NCI-H187 treated with DMSO at 0.1 percent for 48 hours (cell line): Measurements from ENCODE around the gene SLC11A2.

Experiments used
- DNase-seq: peaks from one replicate; lab custom pipeline; 2025; lab: John Stamatoyannopoulos, UW

Gene SLC11A2

DNA sequence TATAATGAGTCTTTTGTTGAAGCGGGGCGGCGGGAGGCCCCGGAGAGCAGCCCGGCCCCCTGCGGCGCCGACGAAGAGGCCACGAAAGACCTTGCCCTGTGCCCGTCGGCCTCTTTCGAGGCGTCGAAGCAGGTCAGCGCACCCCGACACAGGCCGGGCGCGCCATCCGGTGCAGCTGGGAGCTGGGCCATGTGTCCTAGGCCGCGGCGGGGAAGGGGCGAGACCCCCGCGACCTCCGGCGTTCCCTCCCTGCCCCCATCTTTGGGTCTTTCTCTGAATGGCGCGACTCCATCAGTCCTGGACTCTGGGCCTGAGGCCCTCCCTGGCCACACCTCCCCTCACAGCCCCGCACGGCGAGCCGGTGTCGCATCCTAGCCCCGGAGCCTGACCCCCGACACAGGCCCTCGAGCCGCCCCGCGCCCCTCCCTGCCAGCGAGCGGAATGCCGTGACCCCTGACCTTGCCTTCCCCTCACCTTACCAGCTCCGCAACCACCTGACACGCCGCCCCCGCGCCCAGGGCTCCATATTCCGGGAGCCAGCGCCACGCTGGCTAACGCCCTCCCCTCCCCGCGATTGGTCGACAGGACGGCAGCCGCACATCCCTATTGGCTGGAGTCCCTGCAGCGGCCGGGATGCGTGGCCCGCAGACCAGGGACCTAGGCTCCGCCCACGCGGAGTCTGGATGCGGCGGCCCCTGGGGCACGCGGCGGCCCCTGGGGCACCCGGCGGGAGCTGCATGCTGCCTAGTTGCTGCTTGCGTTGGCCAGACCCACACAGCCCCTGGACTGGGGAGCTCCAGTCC lies at the start of gene SLC11A2:
Gene SLC11A2, minus strand, starts transcription at position 549 of the 803 bp plus-strand sequence. CDS start 15,656 bp downstream, outside the sequence.
- DNase-seq, result peak; percentile 74

DNA sequence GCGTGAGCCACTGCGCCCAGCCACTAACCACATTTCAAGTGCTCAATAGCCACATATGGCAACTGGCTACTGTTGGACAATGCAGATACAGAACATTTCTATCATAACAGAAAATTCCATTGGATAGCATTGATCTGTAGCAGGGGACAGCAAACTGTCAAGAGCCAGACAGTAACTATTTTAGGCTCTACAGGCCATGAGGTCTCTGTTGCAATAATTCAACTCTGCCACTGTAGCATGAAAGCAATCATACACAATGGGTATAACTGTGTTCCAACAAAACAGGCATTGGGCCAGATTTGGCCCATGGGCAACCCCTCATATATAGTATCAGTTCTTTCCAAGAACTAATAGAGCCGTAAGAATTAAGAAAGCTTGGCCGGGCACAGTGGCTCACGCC lies 49.2 kb upstream of the SLC11A2 start:
- no peak for DNase-seq

DNA sequence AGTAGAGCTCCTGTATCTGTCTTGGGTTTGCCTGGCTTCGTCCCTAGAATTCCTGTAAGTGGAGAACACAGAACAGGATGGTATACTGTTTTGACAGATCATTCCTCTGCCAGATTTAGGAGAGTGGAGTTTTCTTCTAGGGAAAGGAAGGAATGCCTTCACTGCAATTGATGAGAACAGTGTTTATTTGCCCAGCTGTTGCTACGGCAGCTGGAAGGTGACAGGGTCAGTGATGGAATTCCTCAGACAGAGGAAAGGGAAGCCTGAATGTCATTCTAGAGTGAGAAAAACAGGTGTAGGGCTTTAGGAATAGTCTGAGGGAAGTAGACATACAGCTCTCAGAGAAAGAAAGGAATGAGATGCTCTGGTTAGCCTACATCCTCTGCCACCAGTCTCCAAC lies 45.5 kb upstream of the SLC11A2 start:
- DNase-seq, result no peak

DNA sequence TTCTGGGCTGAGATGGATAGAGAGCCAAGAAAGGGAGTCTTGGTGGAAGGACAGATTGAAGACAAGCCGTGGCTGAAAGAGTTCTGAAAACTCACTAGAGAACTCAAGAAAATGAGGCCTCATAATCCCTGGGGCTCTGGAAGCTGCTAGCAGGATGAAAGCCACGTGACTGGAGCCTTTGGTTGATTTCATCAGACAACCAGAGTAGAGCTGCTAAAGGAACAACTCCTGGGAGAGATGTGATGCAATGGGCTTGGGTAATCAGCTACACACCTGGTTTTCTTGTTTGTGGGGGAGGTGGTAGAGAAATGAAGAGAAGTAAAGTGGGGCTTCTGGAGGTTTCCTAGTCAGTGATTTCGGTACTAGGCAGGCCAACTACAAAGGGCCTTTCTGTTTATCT lies 43.8 kb upstream of the SLC11A2 start:
- DNase-seq, result no peak

DNA sequence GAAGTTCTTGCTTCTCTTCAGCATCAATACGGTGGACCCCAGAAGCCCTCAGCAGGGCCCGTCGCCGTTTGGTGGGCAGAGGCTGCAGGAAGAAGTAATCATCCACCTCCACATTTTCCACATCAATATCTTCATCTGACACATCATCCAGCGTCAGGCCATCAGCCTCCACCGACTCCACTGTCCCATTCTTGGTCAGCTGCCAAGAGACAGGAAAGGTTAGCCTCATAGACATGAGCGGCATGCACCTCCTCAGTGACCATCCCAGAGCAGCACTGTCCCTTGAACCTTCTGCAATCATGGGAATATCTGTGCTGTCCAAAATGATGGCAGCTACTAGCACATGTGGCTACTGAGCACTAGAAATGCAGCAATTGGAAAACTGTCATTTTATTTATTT lies 41.6 kb upstream of the SLC11A2 start:
- no peak for DNase-seq

DNA sequence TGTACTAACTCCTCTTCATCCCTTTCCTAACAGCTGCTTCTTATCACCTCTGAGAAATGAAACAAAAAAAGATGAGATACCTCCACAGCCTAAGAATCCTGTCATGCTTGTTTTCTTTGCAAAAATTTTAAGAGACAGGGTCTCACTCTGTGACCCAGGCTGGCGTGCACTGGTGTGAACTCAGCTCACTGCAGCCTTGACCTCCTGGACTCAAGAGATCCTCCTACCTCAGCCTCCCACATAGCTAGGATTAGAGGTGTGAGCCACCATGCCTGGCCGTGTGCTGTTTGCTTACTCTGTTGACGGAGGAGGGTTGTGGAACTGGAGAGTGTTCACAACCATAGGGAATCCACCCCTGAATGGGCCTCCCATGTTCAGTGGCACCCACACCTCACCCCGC lies 41.0 kb upstream of the SLC11A2 start:
- DNase-seq, result no peak

DNA sequence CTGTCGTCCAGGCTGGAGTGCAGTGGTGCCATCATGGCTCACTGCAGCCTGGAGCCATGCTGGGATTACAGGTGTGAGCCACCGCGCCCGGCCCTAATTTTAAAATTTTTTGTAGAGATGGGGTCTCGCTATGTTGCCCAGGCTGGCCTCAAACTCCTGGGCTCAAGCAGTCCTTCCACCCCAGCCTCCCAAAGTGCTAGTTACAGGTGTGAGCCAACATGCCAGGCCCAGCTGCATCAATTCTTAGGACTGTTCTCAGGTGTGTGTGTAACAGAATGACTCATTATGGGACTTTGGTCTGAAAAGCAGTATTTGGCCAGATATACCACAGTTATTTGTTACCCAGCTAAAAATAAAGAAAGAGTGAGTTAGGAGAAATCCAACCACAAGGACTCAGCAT lies 39.3 kb upstream of the SLC11A2 start:
- no peak for DNase-seq

DNA sequence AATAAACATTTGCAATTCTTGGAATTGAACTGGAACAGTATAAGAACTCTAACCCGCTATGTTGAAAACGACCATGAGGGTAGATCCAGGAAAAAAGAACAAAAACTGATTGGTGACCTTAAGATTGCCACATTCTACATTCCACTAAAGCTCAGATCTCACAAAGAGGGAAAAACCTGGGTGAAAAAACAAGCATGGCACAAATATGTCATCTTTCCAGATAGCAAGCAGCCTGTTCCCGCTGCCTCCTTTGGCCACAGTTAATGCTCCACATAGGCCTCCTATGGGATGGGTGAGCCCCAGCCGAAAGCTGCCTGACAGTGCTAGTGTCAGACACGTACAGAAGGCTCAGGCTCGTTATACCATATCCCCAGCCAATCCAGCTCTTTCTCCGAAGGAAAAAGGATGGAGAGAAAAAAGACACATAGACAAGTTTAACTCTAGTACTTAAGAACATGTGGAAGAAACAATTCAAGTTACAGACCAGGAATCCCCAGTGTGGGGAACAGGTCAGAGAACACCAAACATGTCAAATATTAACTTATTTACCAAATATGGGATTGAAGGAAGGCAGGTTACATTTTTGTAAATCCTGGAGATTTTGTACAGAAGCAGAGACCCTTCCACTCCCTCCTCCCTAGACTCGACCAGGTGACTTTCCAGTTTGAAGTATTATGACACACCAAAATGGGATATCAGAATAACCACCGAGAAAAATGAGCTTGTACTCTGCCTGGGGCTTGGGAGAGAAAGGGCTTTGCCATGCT lies 36.6 kb upstream of the SLC11A2 start:
- DNase-seq, result no peak

DNA sequence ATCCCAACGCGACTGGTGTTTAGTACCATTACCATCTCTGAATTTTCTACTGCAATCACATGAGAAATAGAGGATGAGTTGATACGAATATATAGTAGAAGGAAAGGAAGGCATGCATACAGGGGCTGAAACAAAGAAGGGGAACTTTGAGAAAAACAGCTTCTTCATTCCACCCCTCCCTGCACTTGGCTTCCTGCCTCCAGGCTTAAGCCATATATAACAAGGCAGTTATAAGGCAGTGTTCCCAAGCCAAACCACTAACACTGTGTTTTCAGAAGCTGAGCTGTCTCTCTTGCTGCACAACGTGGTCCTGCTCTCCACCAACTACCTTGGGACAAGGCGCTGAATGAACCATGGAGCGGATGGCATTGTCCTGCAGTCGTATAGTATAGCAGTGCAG lies 32.9 kb upstream of the SLC11A2 start:
- no peak for DNase-seq

DNA sequence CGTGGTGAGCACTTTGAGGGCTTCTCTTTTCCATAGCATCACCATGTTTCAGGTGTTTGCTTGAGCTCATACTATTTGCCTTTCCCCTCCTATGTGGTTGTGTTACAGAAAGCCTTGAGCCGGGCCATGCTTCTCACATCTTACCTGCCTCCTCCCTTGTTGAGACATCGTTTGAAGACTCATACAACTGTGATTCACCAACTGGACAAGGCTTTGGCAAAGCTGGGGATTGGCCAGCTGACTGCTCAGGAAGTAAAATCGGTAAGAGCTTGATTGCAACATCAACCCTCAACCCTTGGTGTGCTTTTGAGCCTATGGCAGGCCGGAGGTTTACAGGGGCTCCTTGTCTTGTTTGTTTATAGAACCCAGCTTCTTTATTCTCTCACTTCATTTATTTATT lies 30.1 kb upstream of the SLC11A2 start:
- DNase-seq, result no peak

DNA sequence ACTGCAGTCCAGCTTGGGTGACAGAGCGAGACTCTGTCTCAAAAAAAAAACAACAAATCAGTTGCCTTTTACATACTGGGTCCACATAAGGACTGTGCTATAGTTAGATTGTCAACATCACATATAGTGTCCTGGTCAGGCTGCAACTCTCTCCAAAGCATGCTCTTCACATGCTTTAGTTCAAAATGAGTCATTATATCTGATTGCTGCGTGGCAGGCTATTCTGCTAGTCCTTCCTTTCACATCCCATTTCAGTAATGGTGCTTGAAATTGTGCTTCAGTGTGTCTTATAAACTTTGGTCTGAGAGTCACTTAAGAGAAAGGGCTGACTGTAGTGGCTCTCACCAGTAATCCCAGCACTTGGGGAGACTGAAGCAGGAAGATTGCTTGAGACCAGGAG lies 28.9 kb upstream of the SLC11A2 start:
- no peak for DNase-seq

DNA sequence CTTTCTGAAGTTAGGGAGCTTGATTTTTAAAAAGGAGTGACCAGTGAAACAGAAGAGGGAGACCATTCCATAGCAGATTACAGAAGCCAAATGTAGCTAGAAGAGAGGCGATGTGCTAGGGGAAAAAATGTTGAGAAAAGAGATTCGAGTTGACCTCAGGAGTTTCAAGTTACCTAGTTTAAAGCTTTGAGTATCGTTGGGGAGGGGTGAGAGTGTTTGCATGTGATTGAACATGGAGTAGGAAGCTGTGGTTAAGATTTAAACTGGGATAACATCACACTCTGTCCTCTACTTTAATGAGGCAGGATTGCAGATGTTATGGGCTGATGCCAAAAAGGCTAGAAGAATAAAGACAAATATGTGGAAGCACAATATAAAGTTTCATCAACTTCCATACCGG lies 25.6 kb upstream of the SLC11A2 start:
- no peak for DNase-seq

DNA sequence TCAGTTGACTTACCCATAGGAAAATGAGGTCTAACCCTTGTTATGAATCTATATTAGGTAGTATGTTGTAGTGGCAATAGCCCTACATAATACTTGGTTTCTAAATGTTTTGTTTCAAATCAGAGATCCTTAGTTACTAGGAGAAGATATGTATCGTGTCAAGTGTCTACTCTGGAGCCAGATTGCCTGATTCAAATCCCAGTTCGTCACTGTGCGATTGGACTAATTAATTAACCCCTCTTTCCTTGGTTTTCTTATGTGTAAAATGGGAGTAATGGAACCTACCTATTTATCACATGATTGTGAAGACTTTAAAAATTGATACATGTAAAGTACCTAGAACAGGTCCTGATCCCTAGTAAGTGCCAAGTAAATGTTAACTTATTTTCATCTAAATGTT lies 23.3 kb upstream of the SLC11A2 start:
- DNase-seq, result no peak

DNA sequence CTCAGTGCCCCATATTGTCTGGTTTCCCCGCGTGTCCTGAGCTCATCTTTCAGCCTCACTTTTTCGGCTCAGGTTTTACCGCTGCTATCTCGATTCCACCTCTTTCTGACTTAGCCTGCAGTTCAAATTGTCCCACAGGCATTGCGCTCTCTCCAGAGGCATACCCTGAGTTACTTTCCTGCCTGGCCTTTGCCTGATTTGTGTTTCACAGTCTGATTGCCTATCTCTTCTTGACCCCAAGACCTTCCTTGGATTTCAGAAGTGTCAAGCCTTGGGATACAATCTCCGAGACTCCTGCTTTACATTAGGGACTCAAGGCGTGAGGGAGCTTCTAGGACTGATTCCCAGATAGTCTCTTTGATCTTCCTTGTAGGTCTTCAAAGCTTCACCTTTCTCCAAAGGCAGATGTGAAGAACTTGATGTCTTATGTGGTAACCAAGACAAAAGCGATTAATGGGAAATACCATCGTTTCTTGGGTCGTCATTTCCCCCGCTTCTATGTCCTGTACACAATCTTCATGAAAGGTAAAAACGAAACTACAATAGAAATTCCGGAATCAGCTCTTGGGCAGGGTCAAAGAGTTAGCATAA lies 22.6 kb upstream of the SLC11A2 start:
- DNase-seq, result no peak

DNA sequence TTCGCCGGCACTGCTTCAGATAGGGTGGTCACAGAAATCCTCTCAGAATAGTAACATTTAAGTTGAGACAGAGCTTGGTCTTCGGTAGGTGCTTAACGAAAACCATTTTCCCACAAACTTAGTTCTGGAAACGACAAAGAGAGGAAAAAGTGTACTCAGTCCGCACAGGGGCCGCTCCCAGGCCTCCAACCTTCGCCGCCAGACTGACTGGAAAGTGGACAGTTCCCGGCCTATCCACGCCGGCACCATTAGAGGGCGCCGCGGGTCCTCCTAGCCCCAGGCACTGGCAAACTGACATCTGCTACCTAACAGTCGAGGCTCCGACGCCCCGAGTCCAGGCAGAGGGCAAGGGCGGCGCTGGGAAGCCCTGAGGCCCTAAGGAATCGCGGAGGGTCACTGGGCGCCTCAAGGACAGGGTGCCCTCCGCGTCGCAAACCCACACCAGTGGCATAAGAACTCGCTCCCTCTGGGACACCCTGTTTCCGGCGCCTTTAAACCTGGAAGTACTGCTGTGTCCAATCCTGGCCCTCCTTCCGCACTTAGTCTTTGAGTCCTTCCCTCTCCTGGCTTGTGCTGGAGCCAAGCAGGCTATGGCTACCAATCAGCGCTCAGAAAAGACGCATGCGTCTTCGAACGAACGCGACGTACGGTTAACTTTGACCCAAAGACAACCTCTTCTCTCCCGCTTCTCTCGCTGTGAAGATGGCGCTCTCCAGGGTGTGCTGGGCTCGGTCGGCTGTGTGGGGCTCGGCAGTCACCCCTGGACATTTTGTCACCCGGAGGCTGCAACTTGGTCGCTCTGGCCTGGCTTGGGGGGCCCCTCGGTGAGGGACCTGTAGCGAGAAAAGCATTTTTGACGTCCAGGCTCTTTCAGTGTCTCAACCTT lies 21.7 kb upstream of the SLC11A2 start, which contains the start of gene LETMD1:
Gene LETMD1, plus strand, starts transcription at position 673 of the 886 bp plus-strand sequence. Its CDS starts 30 bp downstream, at position 703.
- peak; percentile 92 for DNase-seq

DNA sequence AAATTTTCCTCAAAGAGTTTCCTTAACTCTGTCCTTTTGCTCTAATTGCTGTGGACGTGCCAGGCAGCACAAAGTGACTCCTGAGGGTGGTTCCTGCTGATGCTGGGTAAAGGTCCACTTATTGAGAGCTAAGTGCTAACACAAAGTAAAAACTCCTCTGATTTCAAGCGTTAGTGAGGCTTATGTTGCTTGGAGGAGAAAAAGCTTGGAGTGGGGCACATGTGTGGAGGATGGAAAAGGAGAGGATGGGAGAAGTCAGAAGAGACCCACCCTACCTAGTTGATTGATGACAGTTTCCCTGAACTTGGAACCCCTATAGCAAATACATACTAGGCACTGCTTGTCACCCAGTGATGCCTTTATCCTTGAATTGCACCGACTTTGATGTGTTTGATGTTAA lies 10.1 kb upstream of the SLC11A2 start:
- no peak for DNase-seq

DNA sequence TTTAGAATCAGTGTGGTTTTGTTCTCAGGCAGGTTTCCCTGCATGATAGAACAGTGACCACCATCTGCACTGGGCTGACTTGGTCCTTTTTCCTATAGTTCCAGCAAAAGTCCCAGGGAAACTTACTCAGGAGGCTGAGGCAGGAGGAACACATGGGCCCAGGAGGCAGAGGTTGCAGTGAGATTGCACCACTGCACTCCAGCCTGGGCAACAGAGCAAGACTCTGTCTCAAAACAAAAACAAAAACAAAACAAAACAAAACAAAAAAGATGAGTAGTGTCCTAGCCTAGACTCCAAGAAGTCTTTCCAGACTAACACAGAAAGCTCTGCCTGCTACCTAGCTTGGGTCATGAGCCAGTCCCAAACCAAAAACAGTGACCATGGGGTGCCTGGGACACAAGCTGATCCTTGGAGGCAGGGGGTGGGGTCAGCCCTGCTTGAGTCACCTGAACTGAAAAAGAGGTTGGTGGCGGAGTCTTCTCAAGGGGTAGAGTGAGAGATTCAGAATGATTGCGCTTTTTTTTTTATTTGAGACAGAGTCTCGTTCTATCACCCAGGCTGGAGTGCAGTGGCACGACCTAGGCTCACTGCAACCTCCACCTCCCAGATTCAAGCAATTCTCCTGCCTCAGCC lies 7.4 kb upstream of the SLC11A2 start:
- no peak for DNase-seq

DNA sequence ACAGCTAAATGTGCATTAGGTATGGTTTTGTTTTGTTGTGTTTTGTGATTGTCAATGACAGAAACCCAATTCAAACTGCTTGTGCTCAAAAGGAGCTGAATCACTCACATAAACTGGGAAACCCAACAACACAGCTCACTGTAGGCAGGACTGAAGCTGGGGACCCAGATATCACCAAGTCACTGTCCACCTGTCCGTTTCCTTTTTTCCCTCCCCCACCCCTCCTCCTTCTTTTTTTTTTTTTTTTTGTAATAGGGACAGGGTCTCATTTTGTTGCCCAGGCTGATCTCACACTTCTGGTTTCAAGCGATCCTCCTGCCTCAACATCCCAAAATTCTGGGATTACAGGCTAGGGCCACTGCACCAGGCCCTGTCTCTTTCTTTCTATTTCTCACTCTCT lies 6.9 kb upstream of the SLC11A2 start:
- no peak for DNase-seq

DNA sequence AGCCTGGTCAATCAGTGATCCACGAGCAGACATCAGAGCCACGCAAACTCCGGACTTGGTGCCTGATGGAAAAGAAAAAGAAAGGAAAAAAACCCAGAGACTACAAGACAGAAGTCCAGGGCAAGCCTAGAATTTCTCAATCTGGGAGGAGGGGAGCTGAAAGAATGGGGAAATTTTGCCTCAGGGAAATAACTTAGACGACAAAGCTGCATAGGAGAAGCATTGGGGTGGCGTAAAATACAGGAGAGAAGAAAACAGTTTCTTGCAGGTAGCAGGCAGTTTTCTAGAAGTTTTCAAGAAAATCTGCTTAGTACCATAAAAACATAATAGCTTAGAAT lies 2.6 kb upstream of the SLC11A2 start:
- DNase-seq, result no peak

DNA sequence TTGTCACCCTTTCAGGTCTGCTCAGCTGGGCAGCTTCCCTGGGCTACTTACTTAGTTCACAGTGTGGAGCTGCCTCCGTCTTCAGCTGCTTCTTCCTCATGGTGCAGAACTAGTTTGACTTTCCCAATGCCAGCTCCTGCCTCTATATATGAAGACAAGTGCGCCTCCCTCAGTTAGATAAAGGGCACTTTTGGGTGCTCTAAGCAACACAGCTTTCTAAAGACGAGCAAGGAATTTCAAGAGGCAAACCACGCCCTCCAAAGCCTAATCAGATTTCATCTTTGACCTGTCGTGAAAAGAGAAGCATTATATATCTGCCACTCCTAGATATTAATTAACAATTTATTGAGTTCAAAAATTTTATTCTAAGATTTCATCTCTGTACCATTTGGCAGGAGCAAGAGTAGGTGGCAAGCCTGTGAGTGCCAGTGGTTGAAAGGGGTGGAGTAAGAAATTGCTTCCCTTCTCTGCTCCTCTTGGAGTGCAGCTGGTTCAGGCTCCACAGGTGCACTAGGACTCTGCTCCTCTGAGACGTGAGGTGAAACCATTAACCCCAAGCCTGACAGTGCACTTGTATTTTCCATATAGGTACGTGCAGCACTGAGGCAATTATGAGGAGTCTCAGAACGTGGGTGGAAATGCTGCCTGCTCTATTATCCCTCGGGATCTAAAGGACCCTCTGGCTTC lies 2.1 kb upstream of the SLC11A2 start:
- peak; percentile 43 for DNase-seq

DNA sequence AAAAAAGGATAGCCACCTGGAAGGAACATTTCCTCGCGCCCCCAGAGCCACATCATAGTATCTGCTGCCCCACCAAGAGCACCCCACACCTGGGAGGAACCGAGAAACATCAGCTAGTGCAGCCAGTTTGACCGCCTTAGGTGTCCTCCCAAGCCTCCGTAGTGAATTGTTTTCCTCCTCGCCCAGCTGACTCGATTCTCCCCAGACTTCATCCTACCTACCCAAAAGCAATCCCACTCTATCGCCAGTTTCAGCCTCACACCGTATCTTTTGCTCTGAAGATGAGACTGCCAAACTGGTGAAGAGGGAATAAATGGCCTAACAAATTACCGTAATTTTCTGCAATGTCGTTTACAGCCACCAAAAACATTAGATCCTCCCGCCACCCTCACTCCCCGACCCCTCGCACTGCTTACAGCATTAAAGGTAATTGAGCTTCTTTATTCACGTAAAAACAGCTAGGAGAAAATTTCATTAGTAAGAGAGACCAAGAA lies 1.2 kb upstream of the SLC11A2 start:
- no peak for DNase-seq
